ENCODE results near the gene MCF2L2.

MCF2L2 gene

GRCh38 chr3:183299976-183300375, 128.4 kb downstream of the MCF2L2 start:
- ChIA-PET POLR2A (no interaction called here), CTCF (no interaction called here)
- DNase-seq (ENCODE audit: extremely low spot score), result no peak
- no peak for TF ChIP-seq SUZ12 (IDR thresholded peaks at IDR 0.05)
- TF ChIP-seq FOXK2 (IDR thresholded peaks at IDR 0.05), result no peak
- TF ChIP-seq FOXA1 (IDR thresholded peaks at IDR 0.05), result no peak
- no peak for TF ChIP-seq SP1 (IDR thresholded peaks at IDR 0.05)
- TF ChIP-seq FOXM1 (IDR thresholded peaks at IDR 0.05; ENCODE audit: borderline replicate concordance), result no peak
- no peak for TF ChIP-seq TARDBP (IDR thresholded peaks at IDR 0.05)
- no peak for TF ChIP-seq ZNF384 (IDR thresholded peaks at IDR 0.05)
- TF ChIP-seq CTBP1 (IDR thresholded peaks at IDR 0.05; ENCODE audit: borderline replicate concordance), result no peak
- TF ChIP-seq LEF1 (IDR thresholded peaks at IDR 0.05; ENCODE audit: borderline replicate concordance), result no peak
- TF ChIP-seq HDGF (IDR thresholded peaks at IDR 0.05; ENCODE audit: borderline replicate concordance), result no peak
- TF ChIP-seq ARNT (IDR thresholded peaks at IDR 0.05), result no peak

GRCh38 chr3:183298701-183299153, 129.7 kb downstream of the MCF2L2 start:
- POLR2A ChIA-PET, result no interaction called here
- TF ChIP-seq L3MBTL2 (conservative IDR thresholded peaks at IDR 0.05) (no peak), SUZ12 (IDR thresholded peaks at IDR 0.05) (no peak), ELF4 (IDR thresholded peaks at IDR 0.05) (no peak), FOXA1 (IDR thresholded peaks at IDR 0.05) (no peak), HDGF (IDR thresholded peaks at IDR 0.05; ENCODE audit: borderline replicate concordance) (no peak), ARNT (IDR thresholded peaks at IDR 0.05) (no peak), FOXK2 (IDR thresholded peaks at IDR 0.05) (no peak), FOXM1 (IDR thresholded peaks at IDR 0.05; ENCODE audit: borderline replicate concordance) (no peak)
- CTCF ChIA-PET, result no interaction called here
- peak; percentile 36 for DNase-seq (ENCODE audit: extremely low spot score)

- TF ChIP-seq FOXK2 (IDR thresholded peaks at IDR 0.05) (no peak), CTBP1 (IDR thresholded peaks at IDR 0.05; ENCODE audit: borderline replicate concordance) (no peak), FOXM1 (IDR thresholded peaks at IDR 0.05; ENCODE audit: borderline replicate concordance) (no peak), SP1 (IDR thresholded peaks at IDR 0.05) (no peak), LEF1 (IDR thresholded peaks at IDR 0.05; ENCODE audit: borderline replicate concordance) (no peak), FOXA1 (IDR thresholded peaks at IDR 0.05) (no peak), PKNOX1 (IDR thresholded peaks at IDR 0.05) (no peak)
- CTCF ChIA-PET, result no interaction called here
- POLR2A ChIA-PET, result no interaction called here
These were observed 131.5 kb downstream of the MCF2L2 start for GRCh38 chr3:183296944-183297343.

GRCh38 chr3:183295211-183295610, 133.2 kb downstream of the MCF2L2 start:
- ChIA-PET CTCF (no interaction called here), POLR2A (no interaction called here)
- TF ChIP-seq ELF4 (IDR thresholded peaks at IDR 0.05) (no peak), CTBP1 (IDR thresholded peaks at IDR 0.05; ENCODE audit: borderline replicate concordance) (no peak), SUZ12 (IDR thresholded peaks at IDR 0.05) (no peak), TARDBP (IDR thresholded peaks at IDR 0.05) (no peak), FOXM1 (IDR thresholded peaks at IDR 0.05; ENCODE audit: borderline replicate concordance) (no peak), SP1 (IDR thresholded peaks at IDR 0.05) (no peak), BHLHE40 (IDR thresholded peaks at IDR 0.05; ENCODE audit: borderline replicate concordance) (no peak), LEF1 (IDR thresholded peaks at IDR 0.05; ENCODE audit: borderline replicate concordance) (no peak), ARNT (IDR thresholded peaks at IDR 0.05) (no peak)
- DNase-seq (ENCODE audit: extremely low spot score), result no peak

More at GRCh38 chr3:183296944-183297343, 131.5 kb downstream of the MCF2L2 start:
- DNase-seq (ENCODE audit: extremely low spot score), result no peak

- POLR2A ChIA-PET, result no interaction called here
- DNase-seq (ENCODE audit: extremely low spot score), result no peak
- no peak for TF ChIP-seq TARDBP (IDR thresholded peaks at IDR 0.05)
- CTCF ChIA-PET, result no interaction called here
These were observed 134.5 kb downstream of the MCF2L2 start for GRCh38 chr3:183293966-183294365.

- TF ChIP-seq L3MBTL2 (conservative IDR thresholded peaks at IDR 0.05) (no peak), ELF4 (IDR thresholded peaks at IDR 0.05) (no peak)
- ChIA-PET POLR2A (no interaction called here), CTCF (no interaction called here)
- no peak for DNase-seq (ENCODE audit: extremely low spot score)
These were observed 136.9 kb downstream of the MCF2L2 start for GRCh38 chr3:183291497-183292031.

GRCh38 chr3:183290216-183290615, 138.2 kb downstream of the MCF2L2 start:
- ChIA-PET CTCF (no interaction called here), POLR2A (no interaction called here)
- no peak for TF ChIP-seq SP1 (IDR thresholded peaks at IDR 0.05)
- no peak for TF ChIP-seq ELF4 (IDR thresholded peaks at IDR 0.05)
- no peak for TF ChIP-seq NFRKB (IDR thresholded peaks at IDR 0.05)
- no peak for TF ChIP-seq BHLHE40 (IDR thresholded peaks at IDR 0.05; ENCODE audit: borderline replicate concordance)
- TF ChIP-seq SUZ12 (IDR thresholded peaks at IDR 0.05), result no peak
- TF ChIP-seq TARDBP (IDR thresholded peaks at IDR 0.05), result no peak
- TF ChIP-seq FOXM1 (IDR thresholded peaks at IDR 0.05; ENCODE audit: borderline replicate concordance), result no peak
- TF ChIP-seq L3MBTL2 (conservative IDR thresholded peaks at IDR 0.05), result no peak
- TF ChIP-seq HDGF (IDR thresholded peaks at IDR 0.05; ENCODE audit: borderline replicate concordance), result no peak
- TF ChIP-seq ARNT (IDR thresholded peaks at IDR 0.05), result no peak
- no peak for TF ChIP-seq FOXA1 (IDR thresholded peaks at IDR 0.05)
- TF ChIP-seq FOXK2 (IDR thresholded peaks at IDR 0.05), result no peak
- no peak for TF ChIP-seq PKNOX1 (IDR thresholded peaks at IDR 0.05)
- no peak for TF ChIP-seq LEF1 (IDR thresholded peaks at IDR 0.05; ENCODE audit: borderline replicate concordance)
- TF ChIP-seq CTBP1 (IDR thresholded peaks at IDR 0.05; ENCODE audit: borderline replicate concordance), result no peak
- TF ChIP-seq ZNF384 (IDR thresholded peaks at IDR 0.05), result no peak
- DNase-seq (ENCODE audit: extremely low spot score), result no peak

- ChIA-PET CTCF (no interaction called here), POLR2A (no interaction called here)
These were observed 140.3 kb downstream of the MCF2L2 start for GRCh38 chr3:183288117-183288516.

More at GRCh38 chr3:183288117-183288516, 140.3 kb downstream of the MCF2L2 start:
- no peak for DNase-seq (ENCODE audit: extremely low spot score)
- TF ChIP-seq SUZ12 (IDR thresholded peaks at IDR 0.05) (no peak), ELF4 (IDR thresholded peaks at IDR 0.05) (no peak), FOXM1 (IDR thresholded peaks at IDR 0.05; ENCODE audit: borderline replicate concordance) (no peak), PKNOX1 (IDR thresholded peaks at IDR 0.05) (no peak), L3MBTL2 (conservative IDR thresholded peaks at IDR 0.05) (no peak), NFRKB (IDR thresholded peaks at IDR 0.05) (no peak), HDGF (IDR thresholded peaks at IDR 0.05; ENCODE audit: borderline replicate concordance) (no peak), SP1 (IDR thresholded peaks at IDR 0.05) (no peak), ZNF384 (IDR thresholded peaks at IDR 0.05) (no peak), FOXA1 (IDR thresholded peaks at IDR 0.05) (no peak), TARDBP (IDR thresholded peaks at IDR 0.05) (no peak), LEF1 (IDR thresholded peaks at IDR 0.05; ENCODE audit: borderline replicate concordance) (no peak), ARNT (IDR thresholded peaks at IDR 0.05) (no peak), BHLHE40 (IDR thresholded peaks at IDR 0.05; ENCODE audit: borderline replicate concordance) (no peak), CTBP1 (IDR thresholded peaks at IDR 0.05; ENCODE audit: borderline replicate concordance) (no peak)

All from HEK293T (cell line).